ENCODE data around the gene KRI1.
A peak's percentile ranks its signal among the peaks of the same experiment; 100 is the strongest.

The KRI1 gene

DNA sequence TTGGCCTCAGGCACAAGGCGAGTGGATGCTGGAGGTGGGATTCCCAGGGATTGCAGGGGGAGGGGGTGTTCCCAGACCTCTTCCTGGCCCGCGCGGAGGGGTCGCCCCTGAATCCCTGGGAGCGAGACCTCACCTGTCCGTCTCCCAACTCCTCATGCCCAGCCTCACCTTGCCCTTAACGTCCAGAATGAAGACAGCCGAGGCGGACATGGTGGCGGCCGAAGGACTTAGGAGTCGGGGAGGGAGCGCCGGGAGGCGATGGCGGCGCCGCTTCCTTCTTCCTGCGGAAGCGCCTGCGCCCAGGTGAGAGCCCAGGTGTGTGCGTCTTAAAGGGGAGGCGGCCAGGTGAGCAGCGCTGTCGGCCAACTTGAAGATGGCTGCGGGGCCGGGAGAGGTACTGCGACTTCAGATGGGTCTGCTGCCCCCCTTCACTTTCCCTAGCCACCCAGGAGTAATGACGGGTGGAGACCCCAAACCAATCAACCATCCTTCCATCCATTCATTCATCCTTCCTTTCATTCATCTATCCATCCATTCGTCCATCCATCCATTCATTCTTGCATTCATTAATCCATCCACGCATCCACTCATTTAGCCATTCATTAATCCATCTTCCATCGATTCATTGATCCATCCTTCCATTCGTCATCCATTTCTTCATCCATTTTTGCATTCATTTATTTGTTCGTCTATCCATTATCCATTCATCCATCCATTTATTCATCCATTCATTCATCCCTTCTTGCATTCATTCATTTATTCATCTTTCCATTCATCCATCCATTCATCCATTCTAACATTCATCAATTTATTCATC, 21.4 kb upstream of the KRI1 start, which contains the start of gene AP1M2:
TSS of gene AP1M2 (minus strand) at position 291 of the 817 bp plus-strand sequence. CDS start at position 210, 81 bp downstream.
- in situ Hi-C loops (cut with MboI; ENCODE audit: low pct_unique_long_range_greater_than_20kb, low sequenced_read_pairs, unreplicated experiment), result no loop called here
- DNase-seq (ENCODE audit: low spot score), result no peak
- TF ChIP-seq, protein P1, sequence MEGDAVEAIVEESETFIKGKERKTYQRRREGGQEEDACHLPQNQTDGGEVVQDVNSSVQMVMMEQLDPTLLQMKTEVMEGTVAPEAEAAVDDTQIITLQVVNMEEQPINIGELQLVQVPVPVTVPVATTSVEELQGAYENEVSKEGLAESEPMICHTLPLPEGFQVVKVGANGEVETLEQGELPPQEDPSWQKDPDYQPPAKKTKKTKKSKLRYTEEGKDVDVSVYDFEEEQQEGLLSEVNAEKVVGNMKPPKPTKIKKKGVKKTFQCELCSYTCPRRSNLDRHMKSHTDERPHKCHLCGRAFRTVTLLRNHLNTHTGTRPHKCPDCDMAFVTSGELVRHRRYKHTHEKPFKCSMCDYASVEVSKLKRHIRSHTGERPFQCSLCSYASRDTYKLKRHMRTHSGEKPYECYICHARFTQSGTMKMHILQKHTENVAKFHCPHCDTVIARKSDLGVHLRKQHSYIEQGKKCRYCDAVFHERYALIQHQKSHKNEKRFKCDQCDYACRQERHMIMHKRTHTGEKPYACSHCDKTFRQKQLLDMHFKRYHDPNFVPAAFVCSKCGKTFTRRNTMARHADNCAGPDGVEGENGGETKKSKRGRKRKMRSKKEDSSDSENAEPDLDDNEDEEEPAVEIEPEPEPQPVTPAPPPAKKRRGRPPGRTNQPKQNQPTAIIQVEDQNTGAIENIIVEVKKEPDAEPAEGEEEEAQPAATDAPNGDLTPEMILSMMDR (IDR thresholded peaks at IDR 0.05; ENCODE audit: extremely low read depth, insufficient read depth, missing control alignments), result no peak

DNA sequence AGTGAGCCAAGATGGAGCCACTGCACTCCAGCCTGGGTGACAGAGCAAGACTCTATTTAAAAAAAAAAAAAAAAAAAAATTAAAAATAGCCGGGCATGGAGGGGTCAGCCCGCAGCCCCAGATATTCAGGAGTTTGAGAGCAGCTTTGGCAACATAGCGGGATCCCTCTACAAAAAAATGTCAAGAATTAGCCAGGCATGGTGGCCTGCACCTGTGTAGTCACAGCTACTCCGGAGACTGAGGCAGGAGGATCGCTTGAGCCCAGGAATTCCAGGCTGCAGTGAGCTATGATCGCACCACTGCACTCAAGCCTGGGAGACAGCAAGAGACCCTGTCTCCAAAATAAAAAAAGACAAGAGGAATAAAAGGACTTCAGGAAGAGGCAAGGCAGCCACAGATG, 20.6 kb upstream of the KRI1 start:
- DNase-seq (ENCODE audit: low spot score), result no peak
- TF ChIP-seq, protein P1 (IDR thresholded peaks at IDR 0.05; ENCODE audit: extremely low read depth, insufficient read depth, missing control alignments), result no peak
- in situ Hi-C loops (cut with MboI; ENCODE audit: low pct_unique_long_range_greater_than_20kb, low sequenced_read_pairs, unreplicated experiment), result no loop called here

DNA sequence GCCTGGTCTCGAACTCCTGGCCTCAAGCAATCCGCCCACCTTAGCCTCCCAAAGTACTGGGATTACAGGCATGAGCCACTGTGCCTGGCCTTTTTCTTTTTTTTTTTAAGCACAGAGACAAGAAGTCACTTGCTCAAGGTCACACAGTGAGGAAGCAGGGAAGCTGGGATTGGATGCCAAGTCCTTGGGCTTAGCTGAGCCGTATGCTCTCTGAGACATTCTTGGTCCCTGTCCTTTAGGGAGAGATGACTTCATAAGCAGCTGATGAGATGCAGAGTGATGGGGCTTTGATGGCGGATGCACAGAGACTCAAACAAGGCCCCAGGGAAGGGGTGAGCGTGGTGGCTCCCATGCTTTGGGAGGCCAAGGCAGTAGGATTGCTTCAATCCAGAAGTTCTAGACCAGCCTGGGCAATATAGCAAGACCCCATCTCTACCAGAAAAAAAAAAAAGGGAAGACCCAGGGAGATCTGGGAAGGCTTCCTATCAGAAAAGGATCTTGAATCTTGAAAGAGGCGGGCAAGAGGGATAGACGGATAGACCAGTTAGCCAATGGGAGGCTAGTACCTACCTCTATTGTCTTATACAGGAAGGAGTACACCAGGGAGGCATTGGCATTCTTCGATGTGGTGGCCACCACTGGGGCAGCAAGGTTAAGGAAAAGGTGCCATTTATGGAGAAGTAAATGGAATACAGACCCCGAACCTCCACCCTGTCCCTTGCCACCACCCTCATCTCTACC, 17.4 kb upstream of the KRI1 start:
- TF ChIP-seq, protein P1 (IDR thresholded peaks at IDR 0.05; ENCODE audit: extremely low read depth, insufficient read depth, missing control alignments), result no peak
- in situ Hi-C loops (cut with MboI; ENCODE audit: low pct_unique_long_range_greater_than_20kb, low sequenced_read_pairs, unreplicated experiment), result loop anchor here (5.0 kb wide), 1 partner anchor 59 kb away; no protein-coding TSS in a partner anchor
- no peak for DNase-seq (ENCODE audit: low spot score)

DNA sequence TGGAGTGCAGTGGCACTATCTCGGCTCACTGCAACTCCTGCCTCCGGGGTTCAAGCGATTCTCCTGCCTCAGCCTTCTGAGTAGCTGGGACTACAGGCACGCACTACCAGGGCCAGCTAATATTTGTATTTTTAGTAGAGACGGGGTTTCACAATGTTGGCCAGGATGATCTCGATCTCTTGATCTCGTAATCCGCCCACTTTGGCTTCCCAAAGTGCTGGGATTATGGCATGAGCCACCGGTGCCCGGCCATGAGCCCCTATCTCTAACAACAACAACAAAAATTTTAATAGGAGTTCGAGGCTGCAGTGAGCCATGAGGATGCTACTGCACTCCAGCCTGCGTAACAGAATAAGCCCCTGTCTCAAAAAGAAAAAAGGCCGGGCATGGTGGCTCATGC, 16.3 kb upstream of the KRI1 start:
- in situ Hi-C loops (cut with MboI; ENCODE audit: low pct_unique_long_range_greater_than_20kb, low sequenced_read_pairs, unreplicated experiment), result loop anchor here (5.0 kb wide), 1 partner anchor 60 kb away; no protein-coding TSS in a partner anchor
- TF ChIP-seq, protein P1 (IDR thresholded peaks at IDR 0.05; ENCODE audit: extremely low read depth, insufficient read depth, missing control alignments), result no peak
- no peak for DNase-seq (ENCODE audit: low spot score)

DNA sequence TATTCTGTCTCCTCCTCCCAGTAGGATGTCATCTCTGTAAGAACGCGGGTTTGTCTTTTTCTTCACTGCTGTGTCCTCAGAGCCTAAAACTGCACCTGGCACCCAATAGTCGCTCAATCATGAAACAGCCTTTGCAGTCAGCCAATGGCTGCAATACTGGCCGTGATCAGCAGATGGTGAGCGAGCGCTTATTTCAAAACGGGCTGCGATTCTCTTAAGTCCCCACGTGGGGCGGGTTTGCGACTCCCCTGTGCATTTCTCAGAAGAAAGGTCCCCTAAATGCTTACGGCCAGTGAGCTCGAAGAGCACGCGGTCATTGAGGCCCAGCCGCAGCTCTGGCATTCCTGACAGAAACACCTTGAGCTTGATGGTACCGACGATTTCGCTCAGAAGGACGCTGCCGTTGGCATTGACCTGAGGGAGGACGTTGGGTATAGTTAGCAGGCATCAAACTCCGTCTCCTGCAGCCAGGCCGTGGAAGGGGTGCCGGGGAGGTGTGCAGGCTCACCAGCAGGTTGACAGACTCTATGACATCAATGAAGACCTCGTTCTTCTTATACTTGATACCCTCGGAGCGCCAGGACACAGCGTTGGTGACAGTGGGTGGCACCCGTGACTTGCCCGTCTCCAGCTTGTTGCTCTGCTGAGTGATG, 15.3 kb upstream of the KRI1 start:
- in situ Hi-C loops (cut with MboI; ENCODE audit: low pct_unique_long_range_greater_than_20kb, low sequenced_read_pairs, unreplicated experiment), result loop anchor here (5.0 kb wide), 1 partner anchor 61 kb away; no protein-coding TSS in a partner anchor

More for the DNA sequence above, 15.3 kb upstream of the KRI1 start:
- DNase-seq (ENCODE audit: low spot score), result peak; percentile 82
- TF ChIP-seq, protein P1 (IDR thresholded peaks at IDR 0.05; ENCODE audit: extremely low read depth, insufficient read depth, missing control alignments), result peak; percentile 99
